H1 (cell line): ENCODE measurements around the gene C1orf115. TPM values are rescaled to one million over a fixed set of nuclear protein-coding genes. Genes with fewer than 3 reads are reported as not detected.

Experiments used
- CTCF ChIA-PET: fragments of 300-600 bp; sonication (Branson Sonifier 250); formaldehyde crosslinking; loops from one replicate; lab custom pipeline; 2021; ENCODE audit not compliant: partially characterized antibody; lab: Charles Lee
- POLR2A ChIA-PET: fragments of 300-600 bp; sonication (Branson Sonifier 250); formaldehyde crosslinking; loops from one replicate; lab custom pipeline; 2021; ENCODE audit warnings: inconsistent platforms; ENCODE audit not compliant: partially characterized antibody; lab: Charles Lee
- DNase-seq, 2 experiments: peaks; one replicate each; pipeline versions ENCODE4 v3.0.0 to v3.0.0-alpha.2; 2010 to 2022; ENCODE audit warnings: low spot score in 2 of 2, low read depth in 1 of 2, mixed read lengths in 1 of 2
- FAIRE-seq: peaks from 2 replicates; lab custom pipeline; 2011; peaks lifted over from hg19 to GRCh38; lab: Jason Lieb, UNC
- H2AFZ ChIP-seq: 2 replicates; pipeline ENCODE4 v1.8.1; 2012; ENCODE audit warnings: low read length, inconsistent platforms
- H2AK5ac ChIP-seq: 2 replicates; pipeline ENCODE4 v1.6.1; 2013; ENCODE audit warnings: low read depth, low read length
- H2BK120ac ChIP-seq: replicated peaks from 2 replicates; pipeline ENCODE3; 2013; ENCODE audit warnings: low read depth, low read length, inconsistent platforms
- H2BK12ac ChIP-seq: 2 replicates; pipeline ENCODE4 v1.6.1; 2013; ENCODE audit warnings: low read depth, low read length
- H2BK15ac ChIP-seq: 2 replicates; pipeline ENCODE4 v1.6.1; 2013; ENCODE audit warnings: low read length
- H2BK20ac ChIP-seq: 2 replicates; pipeline ENCODE4 v1.6.1; 2013; ENCODE audit warnings: low read length
- H2BK5ac ChIP-seq: 2 replicates; pipeline ENCODE4 v1.6.1; 2013; ENCODE audit warnings: low read depth, low read length
- H3K14ac ChIP-seq: 2 replicates; pipeline ENCODE4 v1.6.1; 2013; ENCODE audit warnings: inconsistent platforms; ENCODE audit not compliant: insufficient read length
- H3K18ac ChIP-seq: 2 replicates; pipeline ENCODE4 v1.6.1; 2013; ENCODE audit warnings: low read length; ENCODE audit errors: extremely low read depth
- H3K23ac ChIP-seq: 2 replicates; pipeline ENCODE4 v1.6.1; 2013; ENCODE audit warnings: inconsistent platforms; ENCODE audit not compliant: insufficient read length
- H3K23me2 ChIP-seq: 2 replicates; pipeline ENCODE4 v1.6.1; 2013; ENCODE audit warnings: low read depth, low read length
- H3K27ac ChIP-seq: 2 replicates; pipeline ENCODE4 v1.6.1; 2011; ENCODE audit warnings: low read depth, low read length, inconsistent platforms
- H3K27me3 ChIP-seq, 4 experiments: replicated peaks in 1 of 4; 1 replicate in 1 of 4; 2 replicates in 3 of 4; pipeline versions ENCODE4 v1.6.1 to v1.8.1; 2011 to 2013; ENCODE audit warnings: low read length in 3 of 4, mild to moderate bottlenecking in 3 of 4, inconsistent platforms in 2 of 4, mixed read lengths in 2 of 4, moderate library complexity in 1 of 4; ENCODE audit not compliant: control insufficient read depth in 3 of 4, insufficient read depth in 3 of 4; ENCODE audit errors: extremely low read depth in 1 of 4
- H3K36me3 ChIP-seq, 4 experiments: 2 replicates each; pipeline versions ENCODE4 v1.6.1 to v1.8.1; 2011 to 2013; ENCODE audit warnings: mild to moderate bottlenecking in 4 of 4, low read length in 3 of 4, moderate library complexity in 2 of 4, control low read depth in 1 of 4, inconsistent platforms in 1 of 4; ENCODE audit not compliant: insufficient read depth in 4 of 4, control insufficient read depth in 2 of 4
- H3K4ac ChIP-seq: replicated peaks from 2 replicates; pipeline ENCODE3; 2013; ENCODE audit warnings: low read length, low read depth, mixed read lengths, inconsistent platforms; ENCODE audit not compliant: insufficient read length
- H3K4me1 ChIP-seq, 4 experiments: replicated peaks in 1 of 4; 1 replicate in 1 of 4; 2 replicates in 3 of 4; pipeline versions ENCODE4 v1.6.1 to v1.8.1; 2011 to 2013; ENCODE audit warnings: low read length in 3 of 4, inconsistent platforms in 2 of 4, mixed read lengths in 1 of 4; ENCODE audit not compliant: insufficient read depth in 4 of 4, control insufficient read depth in 3 of 4
- H3K4me2 ChIP-seq, 2 experiments: 2 replicates each; pipeline versions ENCODE4 v1.6.1 to v1.8.1; 2011 to 2013; ENCODE audit warnings: low read depth in 2 of 2, low read length in 2 of 2, control low read depth in 1 of 2, inconsistent platforms in 1 of 2, mild to moderate bottlenecking in 1 of 2; ENCODE audit not compliant: insufficient read depth in 1 of 2
- H3K4me3 ChIP-seq, 4 experiments: fragments of 200-600, 300-600 bp in 1 of 4; sonication (generic), shearing (Covaris generic), sonication (Bioruptor Twin) in 1 of 4; 2 replicates each; pipeline versions ENCODE4 v1.5.1 to v1.8.1; 2011 to 2016; ENCODE audit warnings: low read length in 4 of 4, low read depth in 3 of 4, control low read depth in 2 of 4, inconsistent platforms in 2 of 4, mild to moderate bottlenecking in 2 of 4, mixed read lengths in 1 of 4, moderate library complexity in 1 of 4; ENCODE audit not compliant: insufficient read depth in 2 of 4; ENCODE audit errors: extremely low read depth in 1 of 4
- H3K56ac ChIP-seq: replicated peaks from 2 replicates; pipeline ENCODE3; 2013; ENCODE audit warnings: low read depth, mild to moderate bottlenecking, mixed read lengths, low read length, inconsistent platforms; ENCODE audit not compliant: insufficient read length
- H3K79me1 ChIP-seq: 2 replicates; pipeline ENCODE4 v1.6.1; 2013; ENCODE audit warnings: low read depth, low read length, control low read depth
- H3K79me2 ChIP-seq, 2 experiments: 2 replicates each; pipeline versions ENCODE4 v1.6.1 to v1.8.1; 2012 to 2013; ENCODE audit warnings: low read length in 2 of 2, mild to moderate bottlenecking in 2 of 2, inconsistent platforms in 1 of 2; ENCODE audit not compliant: insufficient read depth in 2 of 2, control insufficient read depth in 1 of 2
- H3K9ac ChIP-seq, 4 experiments: replicated peaks in 1 of 4; 1 replicate in 1 of 4; 2 replicates in 3 of 4; pipeline versions ENCODE4 v1.6.1 to v1.8.1; 2011 to 2013; ENCODE audit warnings: low read depth in 3 of 4, low read length in 3 of 4, control low read depth in 2 of 4, mild to moderate bottlenecking in 2 of 4, moderate library complexity in 2 of 4, inconsistent platforms in 1 of 4; ENCODE audit errors: extremely low read depth in 1 of 4
- H3K9me3 ChIP-seq, 2 experiments: 2 replicates each; pipeline versions ENCODE4 v1.6.1 to v1.8.1; 2012 to 2013; ENCODE audit warnings: mild to moderate bottlenecking in 2 of 2, moderate library complexity in 2 of 2, control low read depth in 1 of 2, inconsistent platforms in 1 of 2, low read depth in 1 of 2, low read length in 1 of 2, mixed read lengths in 1 of 2; ENCODE audit not compliant: insufficient read depth in 2 of 2
- H4K20me1 ChIP-seq, 2 experiments: replicated peaks in 1 of 2; 2 replicates each; pipeline versions ENCODE3 to v1.8.1; 2011 to 2013; ENCODE audit warnings: inconsistent platforms in 2 of 2, low read length in 2 of 2, mild to moderate bottlenecking in 1 of 2; ENCODE audit not compliant: insufficient read depth in 2 of 2, control insufficient read depth in 1 of 2
- H4K5ac ChIP-seq: 2 replicates; pipeline ENCODE4 v1.6.1; 2013; ENCODE audit warnings: low read length, low read depth, mixed read lengths, inconsistent platforms; ENCODE audit not compliant: insufficient read length
- H4K8ac ChIP-seq: 2 replicates; pipeline ENCODE4 v1.8.0; 2013; ENCODE audit warnings: mild to moderate bottlenecking, moderate library complexity, low read length, inconsistent platforms; ENCODE audit not compliant: insufficient read depth; ENCODE audit errors: extremely low read depth
- H4K91ac ChIP-seq: replicated peaks from 2 replicates; pipeline ENCODE3; 2013; ENCODE audit warnings: low read length, mixed read lengths, inconsistent platforms; ENCODE audit not compliant: insufficient read length
- FOSL1 ChIP-seq: IDR thresholded peaks from 2 replicates; pipeline ENCODE4 v1.6.1; 2011; ENCODE audit warnings: mild to moderate bottlenecking, low read depth, low read length, moderate library complexity; ENCODE audit not compliant: insufficient read depth
- polyA plus RNA-seq, 7 experiments: library from polyadenylated mRNA; depleted of rRNA in 3 of 7; stranded (reverse) in 5 of 7; unstranded in 2 of 7; fragments of >200 nt in 5 of 7; fragments of 200-250 nt in 2 of 7; gene quantifications; 1 replicate in 5 of 7; 2 replicates in 1 of 7; 4 replicates in 1 of 7; pipeline versions ENCODE4 v1.2.1 to v1.2.3, GENCODE V29; 2011 to 2013; ENCODE audit warnings: missing spikeins in 2 of 7, mixed read lengths in 2 of 7
- total RNA-seq: library from RNA; stranded (reverse); fragmentation: NEBNext Ultra II Directional; extraction: Animal tissue kit (Norgen Biotek cat#: 25700); gene quantifications from 2 replicates; pipeline ENCODE4 v1.2.1, GENCODE V29; 2021

Gene C1orf115
- total and polyA plus RNA-seq, 2 of the 8 experiments (the other 6 are each of a cell fraction or from before 2014, with no cell fraction given) = 3.5 to 5.6 TPM

GRCh38 chr1:220655961-220656740, 34.0 kb upstream of the C1orf115 start:
- H3K9ac ChIP-seq = no peak overlapping the region
- no peaks in the 10 kb centered on the region for H3K27me3 ChIP-seq
- no peak overlapping the region for H3K27ac ChIP-seq
- H2BK15ac ChIP-seq = no peak overlapping the region
- no peak overlapping the region for H3K4me3 ChIP-seq
- H3K4me2 ChIP-seq = no peak overlapping the region
- H2BK12ac ChIP-seq = no peak overlapping the region
- no peak overlapping the region for H3K4ac ChIP-seq
- H3K36me3 ChIP-seq = peaks cover 2 to 23% (median 12%) of the 10 kb centered on the region in 4 experiments; a peak in 4 of 8 replicates
- H4K8ac ChIP-seq = no peak overlapping the region
- no peak overlapping the region for H3K56ac ChIP-seq
- H3K79me1 ChIP-seq = no peaks in the 10 kb centered on the region
- no peaks in the 10 kb centered on the region for H3K4me1 ChIP-seq
- H4K91ac ChIP-seq = no peak overlapping the region
- H2AK5ac ChIP-seq = no peak overlapping the region
- H3K14ac ChIP-seq = no peak overlapping the region
- H4K5ac ChIP-seq = no peak overlapping the region
- ChIA-PET POLR2A (no interaction called here), CTCF (interaction anchor here (1.3 to 1.7 kb wide), 2 partner anchors 24 to 375 kb away, joined by 3 to 6 read pairs; no protein-coding TSS in a partner anchor)
- no peaks in the 10 kb centered on the region for H4K20me1 ChIP-seq
- H3K23me2 ChIP-seq = no peaks in the 10 kb centered on the region
- no peak for FAIRE-seq
- no peak overlapping the region for H3K23ac ChIP-seq
- H2BK5ac ChIP-seq = no peak overlapping the region
- H2BK120ac ChIP-seq = no peak overlapping the region
- DNase-seq = no peak
- H2BK20ac ChIP-seq = no peak overlapping the region
- H3K18ac ChIP-seq = no peak overlapping the region
- H3K79me2 ChIP-seq = no peaks in the 10 kb centered on the region
- H3K9me3 ChIP-seq = no peaks in the 10 kb centered on the region
- H2AFZ ChIP-seq = no peak overlapping the region
- TF ChIP-seq FOSL1 = no peak
